Measurements from ENCODE around the gene WHRN.

WHRN gene

DNA sequence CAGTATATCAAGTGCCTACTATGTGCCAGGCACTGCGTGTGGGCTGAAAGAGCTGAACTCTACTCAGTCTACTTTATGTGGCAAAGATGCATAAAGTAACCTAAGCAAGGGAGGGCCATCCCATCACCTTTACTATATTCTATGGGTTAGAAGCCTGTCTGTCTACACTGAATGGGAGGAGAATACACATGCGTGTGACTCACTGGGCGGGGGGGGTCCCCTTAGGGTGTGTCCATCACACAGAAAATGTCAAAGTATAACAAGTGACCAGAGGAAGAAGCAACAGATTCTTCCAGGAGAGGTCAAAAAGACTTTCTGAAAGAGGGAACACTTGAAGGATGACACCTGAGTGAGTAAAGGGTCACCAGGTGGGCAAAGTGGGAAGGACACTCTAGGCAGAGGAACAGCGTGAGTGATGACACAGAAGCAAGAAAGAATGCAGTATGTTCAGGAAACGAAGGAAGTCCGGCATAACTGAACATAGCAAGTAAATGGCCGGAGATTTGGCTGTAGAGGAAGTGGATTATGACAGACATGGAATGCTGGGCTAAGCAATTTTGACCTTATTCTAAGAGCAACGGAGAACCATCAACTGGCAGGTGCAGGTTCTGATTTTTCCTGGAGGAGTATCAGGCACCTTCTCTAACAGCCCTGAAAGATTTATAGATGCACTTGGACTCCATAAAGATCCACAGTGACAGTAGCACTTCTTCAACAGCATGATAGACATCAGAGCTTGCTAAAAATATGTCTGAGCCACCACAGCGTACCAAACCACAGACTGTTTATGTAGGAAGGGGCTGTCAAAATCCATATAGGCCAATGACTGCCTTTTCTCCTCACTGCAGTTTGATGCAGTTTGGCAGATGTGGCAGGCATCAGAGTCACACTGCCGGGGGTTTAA, 8.0 kb upstream of the WHRN start:
- peak in 1 of 2 donors; percentile 12 for DNase-seq

DNA sequence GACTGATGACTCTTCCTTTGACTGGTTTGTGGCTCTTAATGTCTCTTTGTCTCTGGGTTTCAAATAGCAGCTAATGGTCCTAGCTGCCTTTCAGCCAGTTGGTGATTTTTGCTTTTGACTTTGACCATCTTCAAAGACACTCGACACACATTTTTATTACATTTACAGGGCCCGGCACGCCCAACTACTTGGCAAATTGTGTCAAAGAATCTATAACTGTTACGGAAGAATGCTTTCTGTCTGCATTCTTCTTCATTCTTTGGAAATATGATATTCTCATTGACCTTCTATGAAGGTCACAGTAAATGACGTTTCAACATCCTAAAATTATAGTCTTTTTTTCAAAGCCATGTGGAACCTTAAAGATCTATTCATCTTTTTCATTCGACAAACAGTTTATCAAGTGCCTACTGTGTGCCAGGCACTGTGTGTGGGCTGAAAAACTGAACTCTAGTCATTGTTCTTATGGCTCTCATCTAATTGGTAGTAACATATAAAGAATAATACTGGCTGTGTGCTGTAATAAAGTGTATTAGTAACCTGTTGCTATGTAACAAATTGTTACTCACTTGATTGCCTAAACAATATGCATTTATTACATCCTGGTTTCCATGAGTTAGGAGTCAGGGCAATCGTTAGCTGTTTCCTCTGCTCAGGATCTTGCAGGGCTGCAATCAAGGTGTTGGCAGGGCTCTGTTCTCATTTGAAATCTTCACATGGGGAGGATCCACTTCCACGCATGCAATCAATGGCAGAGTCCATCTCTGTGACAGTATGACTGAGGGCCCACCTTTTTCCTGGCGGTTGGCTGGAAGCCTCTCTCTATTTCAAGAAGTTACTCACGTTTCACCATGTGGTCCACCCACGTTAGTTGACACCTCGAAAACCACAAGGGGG, 7.0 kb upstream of the WHRN start:
- no peak for DNase-seq

DNA sequence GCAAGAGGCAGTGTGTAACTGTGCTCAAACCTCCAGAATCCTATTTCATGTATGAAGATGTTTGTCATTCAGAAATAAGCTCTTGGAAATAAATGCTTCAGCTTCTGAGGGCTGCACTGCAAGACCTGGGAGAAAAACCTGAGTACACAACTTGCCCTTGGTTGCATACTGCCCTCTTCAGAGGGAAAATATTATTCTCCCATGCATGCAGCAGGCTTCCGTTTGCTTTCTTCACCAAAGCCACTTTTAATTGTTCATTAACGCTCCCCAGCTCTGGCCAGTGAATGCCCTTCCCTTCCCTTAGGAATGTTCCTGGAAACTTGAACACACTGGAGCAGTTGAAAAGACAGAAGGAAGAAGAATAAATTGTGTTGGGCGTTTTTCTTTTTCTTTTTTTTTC, 2.5 kb upstream of the WHRN start:
- peak in 1 of 2 donors; percentile 27 for DNase-seq

DNA sequence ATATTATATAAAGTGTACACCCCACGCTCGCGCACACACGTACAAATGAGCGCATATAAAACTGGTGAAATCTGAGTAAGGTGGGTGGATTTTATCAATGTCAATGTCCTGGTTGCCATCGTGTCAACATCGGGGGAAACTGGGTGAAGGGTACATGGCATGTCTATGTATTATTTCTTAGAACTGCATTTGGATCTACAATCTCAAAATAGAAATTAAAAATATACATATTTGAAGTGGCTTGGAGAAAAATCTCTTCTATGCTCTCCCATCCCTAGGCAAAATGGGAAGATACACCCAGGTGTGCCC, 763 bp upstream of the WHRN start:
- DNase-seq: no peak

DNA sequence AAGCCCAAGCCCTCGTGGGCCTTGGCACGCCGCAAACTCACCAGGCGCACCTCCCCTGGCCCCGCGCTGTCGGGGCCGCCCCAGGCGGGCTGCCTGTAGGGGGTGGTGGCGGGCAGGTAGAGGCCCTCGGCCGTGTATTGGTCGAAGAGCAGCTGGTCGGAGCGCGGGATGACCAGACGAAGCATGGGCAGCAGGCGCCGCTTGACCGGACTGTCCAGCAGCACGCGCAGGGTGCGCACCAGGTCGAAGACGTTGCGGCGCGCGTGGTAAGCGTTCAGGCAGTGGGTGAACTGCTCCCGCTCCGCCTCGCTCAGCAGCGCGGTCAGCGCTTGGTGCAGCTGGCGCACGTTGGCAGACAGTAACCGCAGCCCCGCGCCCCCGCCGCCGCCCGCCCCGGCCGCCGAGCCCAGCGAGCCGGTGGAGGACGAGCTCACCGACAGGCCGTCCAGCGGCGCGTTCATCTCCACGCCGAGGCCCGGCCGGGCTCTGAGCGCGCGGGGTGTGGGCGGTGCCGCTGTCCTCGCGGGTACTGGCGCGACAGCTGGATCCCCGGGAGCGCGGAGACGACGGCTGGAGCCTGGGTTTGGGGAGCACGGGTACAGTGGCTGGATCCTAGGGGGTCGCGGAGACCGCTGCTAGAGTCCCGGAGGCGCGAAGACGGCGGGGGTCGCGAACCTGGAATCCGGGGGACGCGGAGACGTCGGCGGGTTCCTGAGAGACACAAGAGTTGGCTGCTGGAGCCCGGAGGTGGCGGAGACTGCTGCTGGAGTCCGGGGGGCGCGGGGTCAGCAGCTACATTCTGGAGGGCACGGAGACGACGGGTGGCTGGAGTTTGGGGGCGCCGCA, 709 bp downstream of the WHRN start:
- peak in 1 of 2 donors; percentile 38 for DNase-seq

DNA sequence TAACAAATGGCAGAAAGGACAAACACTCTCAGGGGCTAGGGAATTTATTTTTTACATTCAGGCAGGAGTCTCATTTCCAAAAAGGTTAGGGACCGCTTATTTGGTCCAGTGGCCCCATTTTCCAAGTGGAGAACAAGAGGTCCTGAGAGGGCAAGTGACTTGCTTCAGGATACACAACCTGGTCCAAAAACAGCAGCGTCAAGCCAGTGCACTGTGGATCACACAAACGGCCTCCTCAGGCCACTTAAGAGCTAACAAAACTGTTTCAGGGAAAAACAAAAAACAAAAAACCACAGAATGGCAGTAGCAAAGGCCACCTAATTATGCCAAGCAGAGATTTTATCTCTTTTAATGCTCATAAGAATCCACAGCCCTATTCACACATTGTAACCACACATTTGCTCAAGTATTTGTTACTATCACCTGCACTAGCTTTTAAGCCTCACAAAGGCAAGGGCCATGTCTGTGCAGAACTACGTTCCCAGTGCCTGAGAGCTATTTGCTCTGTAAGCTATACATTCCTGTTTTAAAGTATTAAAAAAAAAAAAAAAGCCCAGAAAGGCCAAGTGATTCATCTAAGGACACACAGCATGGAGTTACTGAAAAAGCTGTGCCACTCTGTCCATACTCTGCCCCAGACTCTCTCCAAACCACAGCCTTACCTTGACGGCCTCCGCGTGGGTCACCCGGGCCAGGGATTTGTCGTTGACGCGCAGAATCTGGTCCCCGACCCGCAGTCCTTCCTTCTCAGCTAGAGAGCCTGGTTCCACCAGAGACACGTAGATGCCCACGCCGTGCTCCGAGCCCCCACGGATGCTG, 1.5 kb downstream of the WHRN start:
- DNase-seq: no peak

DNA sequence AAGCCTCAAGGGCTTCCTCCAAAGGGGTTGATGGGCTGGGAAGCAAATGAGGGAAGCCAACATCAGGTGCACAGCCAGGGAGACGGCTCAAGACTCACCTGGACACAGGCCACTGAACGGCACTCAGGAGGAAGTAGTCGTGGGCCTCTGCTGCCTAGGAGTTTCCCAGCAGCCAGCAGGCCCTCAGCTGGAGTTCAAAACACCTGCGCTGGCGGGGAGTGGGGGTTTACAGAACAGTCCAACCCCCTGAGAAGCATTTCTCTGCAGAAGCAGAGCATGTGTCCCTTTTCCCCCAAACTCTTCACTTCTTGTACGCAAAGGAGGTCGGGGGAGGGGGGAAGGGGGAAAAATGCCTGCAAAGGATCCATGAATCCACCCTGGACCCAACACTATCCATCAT, 2.3 kb downstream of the WHRN start:
- no peak for DNase-seq

DNA sequence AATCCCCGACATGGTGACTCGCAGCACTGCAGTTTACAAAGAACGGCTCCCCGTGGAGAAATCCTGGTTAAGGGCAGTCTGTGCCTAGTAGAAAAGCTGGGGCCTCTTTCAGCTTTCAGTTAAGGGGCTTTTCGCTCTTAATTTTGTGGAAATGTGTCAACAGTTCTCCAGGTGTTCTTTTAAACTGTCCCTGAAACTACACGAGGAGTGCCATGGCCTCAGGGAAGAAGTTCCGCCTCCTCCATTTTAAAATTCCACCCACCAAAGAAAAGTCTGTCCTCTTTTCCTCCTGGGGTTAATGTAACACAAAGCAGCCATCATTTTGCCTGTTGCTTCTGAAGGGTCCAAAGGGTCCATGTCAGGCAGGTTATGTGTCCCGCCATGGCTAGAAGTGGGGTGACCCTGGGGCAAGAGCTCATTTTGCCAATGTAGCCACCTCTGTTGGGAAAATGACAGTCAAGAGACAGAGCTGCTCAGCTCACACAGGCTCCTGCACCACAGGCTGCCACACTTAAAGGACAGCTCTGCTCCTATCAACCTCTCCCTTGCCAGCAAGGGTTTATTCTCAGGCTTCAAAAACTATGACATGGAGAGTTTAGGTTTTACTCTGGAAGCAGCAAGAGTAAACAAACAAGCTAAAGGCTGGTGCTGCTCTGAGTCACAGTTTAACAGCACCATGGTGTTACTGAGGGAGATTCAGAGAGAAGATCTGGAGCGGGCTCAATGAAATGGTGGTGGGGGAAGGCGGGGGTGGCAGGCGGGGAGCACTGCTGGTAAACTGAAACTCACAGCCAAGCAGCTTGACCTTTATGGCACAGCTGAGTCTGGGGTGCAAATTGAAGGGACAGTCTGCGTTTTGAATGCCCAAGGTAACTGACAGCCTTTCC, 3.2 kb downstream of the WHRN start:
- DNase-seq: no peak

DNA sequence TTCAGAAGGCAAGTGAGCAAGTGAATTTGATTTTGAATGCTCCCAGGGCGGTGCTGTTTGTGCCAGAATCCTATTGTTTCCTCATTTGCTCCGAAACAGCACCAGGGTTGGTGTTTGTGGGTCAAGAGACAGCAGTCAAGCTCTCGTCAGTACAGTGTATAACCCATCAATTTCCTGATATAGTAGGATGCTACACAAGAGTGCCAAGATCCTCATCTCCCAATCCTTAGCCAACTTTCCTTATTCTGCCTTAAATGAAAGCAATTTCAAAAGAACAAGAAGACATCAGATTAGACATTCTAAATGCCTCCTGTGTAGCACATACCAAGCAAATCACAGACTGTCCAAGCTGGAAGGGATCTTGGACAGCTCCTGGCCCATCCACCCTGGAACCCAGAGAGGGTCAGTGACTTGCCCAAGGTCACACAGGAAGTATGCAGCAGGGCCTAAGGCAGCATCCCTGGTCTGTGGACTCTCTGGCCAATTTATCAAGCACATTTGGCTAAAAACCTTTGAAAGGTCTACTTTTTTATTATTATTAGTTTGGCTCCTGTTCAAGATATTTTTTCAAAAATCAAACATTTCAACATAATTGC, 4.5 kb downstream of the WHRN start:
- DNase-seq: no peak

DNA sequence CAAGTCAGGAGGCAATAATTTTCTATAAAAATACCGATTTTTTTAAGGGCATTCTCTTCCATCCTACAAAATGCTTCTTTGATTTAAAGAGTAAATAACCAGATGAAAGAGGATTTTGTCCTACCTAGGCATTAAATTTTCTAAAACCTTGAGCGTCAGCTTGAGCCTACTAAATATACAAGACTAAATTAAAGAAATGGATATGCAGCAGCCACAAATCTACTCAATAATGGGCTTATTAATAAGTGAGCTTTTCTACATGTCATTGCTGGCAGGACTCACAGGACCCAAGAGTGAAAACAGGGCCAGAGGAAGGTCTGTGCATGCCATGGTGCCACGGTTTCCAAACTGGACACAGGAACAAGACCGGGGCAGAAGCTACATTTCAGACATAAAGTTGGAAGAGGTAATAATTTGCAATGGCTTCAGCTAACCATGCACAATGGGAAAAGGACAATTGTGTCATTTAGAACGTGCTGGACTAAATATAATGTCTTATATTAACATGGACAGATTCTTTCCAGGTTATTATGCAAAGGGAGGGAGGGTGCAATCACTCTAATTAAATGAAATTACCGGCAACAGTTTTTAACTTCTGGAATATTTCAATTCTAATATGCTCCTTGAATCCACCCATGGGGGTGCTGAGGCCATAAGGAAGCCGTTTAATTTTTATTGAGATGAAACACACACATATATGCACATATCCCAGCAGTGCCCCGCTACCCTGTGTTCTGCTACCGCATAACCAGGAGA, 5.2 kb downstream of the WHRN start:
- DNase-seq: no peak

DNA sequence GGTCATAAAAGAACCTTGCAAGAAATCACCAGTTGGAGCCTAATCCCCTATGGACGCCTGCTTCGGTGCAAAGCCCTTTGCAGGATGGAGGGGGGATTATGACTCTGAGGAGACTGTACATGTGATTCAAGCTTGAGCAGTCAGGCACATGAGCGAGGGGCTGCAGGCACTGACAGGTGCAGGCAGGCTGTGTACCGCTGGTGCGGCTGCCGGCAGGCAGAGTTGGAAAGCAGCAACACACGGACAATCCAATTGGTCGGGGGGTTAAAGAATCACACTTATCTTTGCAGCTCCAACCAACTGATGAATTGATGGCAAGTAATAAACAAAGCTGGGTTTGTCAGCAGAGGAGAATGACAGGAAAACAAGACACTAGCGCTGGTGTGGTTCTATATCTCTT, 5.7 kb downstream of the WHRN start:
- no peak for DNase-seq

DNA sequence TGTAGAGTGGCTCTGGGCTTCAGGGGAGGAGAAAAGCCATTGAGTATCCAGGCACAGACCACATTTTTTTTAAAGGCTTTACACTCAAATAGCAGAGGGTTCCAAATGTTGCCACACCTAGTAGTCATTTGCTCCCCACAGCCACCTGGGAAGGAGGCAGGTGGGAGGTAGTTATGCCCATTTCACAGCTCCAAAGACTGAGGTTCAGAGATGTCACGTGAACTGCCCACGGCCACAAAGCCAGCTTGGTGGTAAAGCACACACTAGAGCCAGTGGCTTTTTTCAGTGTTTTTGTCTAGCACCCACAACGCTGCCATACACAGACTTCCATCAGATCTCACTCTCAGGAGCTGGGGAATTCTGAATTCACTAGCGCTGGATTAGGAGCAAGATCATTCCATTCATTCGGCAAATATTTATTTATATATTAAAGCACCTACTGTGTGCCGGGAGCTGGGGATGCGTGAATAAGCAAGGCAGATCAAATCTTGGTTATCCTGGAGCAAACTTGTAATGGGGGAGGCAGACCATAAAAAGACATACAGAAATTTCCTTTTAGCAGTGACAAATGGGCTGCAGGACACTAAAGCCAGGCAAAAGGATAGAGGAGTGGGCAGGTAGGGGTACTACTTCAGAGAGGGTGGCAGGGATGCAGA, 7.4 kb downstream of the WHRN start:
- no peak for DNase-seq

DNA sequence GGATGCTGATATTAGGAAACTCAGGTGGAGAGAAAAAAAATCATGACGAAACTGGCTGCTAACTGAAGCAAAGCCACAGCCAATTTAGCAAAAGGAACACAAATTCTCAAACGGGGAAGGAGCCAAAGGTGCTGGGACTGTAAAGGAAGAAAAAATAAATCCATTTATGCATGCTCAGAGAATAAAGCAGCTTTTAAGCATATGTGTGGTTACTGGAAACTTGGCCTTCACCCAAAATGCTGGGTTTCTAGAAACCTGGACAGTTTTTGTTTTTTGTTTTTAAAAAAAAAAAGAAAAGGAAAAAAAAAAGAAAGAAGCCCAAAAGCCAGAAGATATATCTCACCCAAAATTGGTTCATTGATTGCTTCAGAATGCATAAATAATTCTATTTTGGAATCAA, 8.0 kb downstream of the WHRN start:
- no peak for DNase-seq

DNA sequence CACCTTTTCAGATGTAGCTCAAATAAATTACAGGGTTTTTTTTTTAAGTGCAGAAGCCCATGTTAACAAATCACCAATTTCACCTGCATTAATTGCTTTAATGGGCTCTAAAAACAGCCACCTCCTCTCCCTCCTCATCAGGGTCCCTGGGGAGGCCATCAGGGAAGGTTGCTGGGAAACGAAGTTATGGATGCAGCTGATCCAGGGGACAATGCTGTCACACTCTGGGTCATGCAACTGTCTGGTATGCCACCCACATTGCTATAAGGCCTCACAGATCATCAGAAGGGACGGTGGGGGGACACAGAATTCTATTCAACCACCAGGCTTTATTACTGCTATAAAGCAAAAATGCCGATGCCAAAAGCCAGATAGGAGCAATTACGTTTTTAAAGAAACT, 9.3 kb downstream of the WHRN start:
- DNase-seq: no peak

DNA sequence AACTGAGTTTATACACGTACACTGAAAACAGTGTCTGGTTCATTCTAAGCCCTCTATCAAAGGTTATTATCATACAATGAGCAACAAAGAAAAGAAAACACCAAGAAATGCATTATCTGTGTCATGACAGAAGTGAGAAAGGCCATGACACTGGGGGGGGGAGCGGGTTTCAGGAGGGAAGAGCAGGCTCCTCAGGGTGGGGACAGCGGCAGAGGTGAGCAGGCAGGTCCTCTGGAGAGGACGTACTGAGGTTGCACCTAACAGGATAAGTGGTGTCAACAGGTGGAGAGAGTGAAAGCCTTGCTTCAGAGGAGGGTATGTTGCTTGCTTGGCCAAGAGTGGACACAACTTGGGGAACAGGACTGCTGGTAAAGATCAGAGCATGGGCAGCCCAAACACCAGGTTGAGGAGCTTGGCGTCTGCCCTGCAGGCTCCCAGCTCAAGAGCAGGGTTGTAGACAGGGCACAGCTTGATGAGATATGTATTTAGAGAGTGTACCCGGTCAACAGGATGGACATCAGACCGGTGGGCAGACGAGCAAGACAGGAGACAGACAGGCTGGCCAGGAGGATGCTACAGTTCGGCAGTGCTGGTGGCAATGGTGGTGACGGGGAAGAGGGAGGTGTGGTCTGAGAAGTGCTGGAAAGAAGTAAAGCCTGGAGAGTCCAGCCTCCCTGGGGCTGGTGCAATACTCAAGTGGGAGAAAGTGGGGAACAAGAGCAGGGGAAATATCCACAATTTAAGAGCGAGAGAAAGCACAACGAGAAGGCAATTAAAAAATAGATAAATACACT, 10.3 kb downstream of the WHRN start:
- no peak for DNase-seq

DNA sequence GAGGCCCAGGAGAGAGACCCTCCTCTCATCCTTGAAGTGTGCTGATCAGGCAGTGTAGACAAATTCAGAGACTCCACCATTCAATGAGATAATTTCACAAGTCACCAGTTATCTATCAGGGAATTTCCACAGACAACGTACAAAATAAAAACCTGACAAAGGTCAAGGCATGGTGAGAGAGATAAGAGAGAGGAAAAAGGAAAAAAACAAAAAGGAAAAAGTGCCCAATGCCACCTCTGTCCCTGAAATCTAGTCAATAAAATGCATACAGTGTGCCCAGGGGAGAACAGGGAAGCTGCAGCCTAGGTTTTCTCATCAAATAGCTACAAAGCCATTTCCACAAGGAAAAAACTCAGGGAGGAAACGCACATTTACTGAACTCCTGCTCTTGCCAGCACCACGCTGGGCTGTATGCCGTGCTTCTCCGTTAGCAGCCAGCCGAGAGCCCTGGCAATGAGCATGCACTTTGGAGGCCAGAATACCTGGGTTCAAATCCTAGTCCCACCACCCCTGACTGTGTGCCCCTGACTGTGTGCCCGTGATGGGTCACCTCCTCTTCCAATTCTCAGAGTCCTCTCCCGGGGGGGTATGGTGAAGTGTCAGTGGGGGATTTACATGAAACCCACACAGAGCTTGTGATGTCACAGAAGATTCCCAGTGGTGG, 11.6 kb downstream of the WHRN start:
- DNase-seq: no peak

DNA sequence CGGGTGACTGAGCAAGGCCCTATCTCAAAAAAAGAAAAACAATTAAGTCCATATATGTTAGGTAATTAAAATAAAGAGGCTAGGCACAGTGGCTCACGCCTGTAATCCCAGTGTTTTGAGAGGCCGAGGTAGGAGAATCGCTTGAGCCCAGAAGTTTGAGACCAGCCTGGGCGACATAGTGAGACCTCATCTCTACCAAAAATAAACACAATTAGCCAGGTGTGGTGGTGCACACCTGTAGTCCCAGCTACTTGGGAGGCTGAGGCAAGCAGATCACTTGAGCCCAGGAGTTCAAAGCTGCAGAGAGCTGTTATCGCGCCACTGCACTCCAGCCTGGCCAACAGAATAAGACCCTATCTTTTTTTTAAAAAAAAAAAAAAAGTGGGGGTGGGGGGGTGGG, 12.3 kb downstream of the WHRN start:
- DNase-seq: no peak

DNA sequence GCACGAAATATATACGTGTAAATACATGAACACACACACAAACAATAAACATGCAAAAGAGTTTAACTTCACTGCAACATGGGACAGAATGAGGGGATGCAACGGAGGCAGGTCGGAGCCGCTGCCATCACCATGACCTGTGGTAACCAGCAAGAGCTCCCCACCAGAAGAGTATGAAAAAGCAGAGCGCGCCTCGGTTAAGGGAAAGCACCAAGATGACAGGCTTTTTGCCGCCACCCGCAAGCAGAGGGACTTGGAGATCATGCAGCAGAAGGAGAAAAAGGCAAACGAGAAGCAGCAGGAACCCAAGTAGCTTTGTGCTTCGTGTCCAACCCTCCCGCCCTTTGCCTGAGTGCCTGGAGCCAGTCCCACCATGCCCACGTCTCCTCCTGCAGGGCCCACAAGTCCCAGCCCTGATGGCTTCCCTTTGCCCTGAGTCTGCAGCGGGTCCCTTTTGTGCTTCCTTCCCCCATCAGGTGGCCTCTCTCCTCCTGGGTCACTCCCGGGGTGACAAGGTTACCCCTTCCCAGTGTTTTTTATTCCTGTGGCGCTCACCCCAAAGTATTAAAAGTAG, 13.8 kb downstream of the WHRN start:
- no peak for DNase-seq

Data from inflammatory macrophage treated with lipopolysaccharide for 1 hour (primary cell).